Colonic mucosa (tissue), 4 donors: ENCODE results near the gene ALG9. TPM values are rescaled to one million over a fixed set of nuclear protein-coding genes. Genes with fewer than 3 reads are reported as not detected.

Source experiments
- DNase-seq: peaks from one replicate; pipeline ENCODE4 v3.0.0-alpha.2; 2020
- H3K27ac ChIP-seq: fragments of 200-600 bp; one replicate; pipeline ENCODE4 v1.8.0; 2021
- H3K27me3 ChIP-seq: fragments of 200-600 bp; one replicate; pipeline ENCODE4 v1.8.0; 2021
- H3K36me3 ChIP-seq: fragments of 200-600 bp; one replicate; pipeline ENCODE4 v1.8.0; 2021
- H3K4me1 ChIP-seq: fragments of 200-600 bp; one replicate; pipeline ENCODE4 v1.8.0; 2021; ENCODE audit warnings: mild to moderate bottlenecking
- H3K4me3 ChIP-seq: fragments of 200-600 bp; one replicate; pipeline ENCODE4 v1.8.0; 2021
- H3K9ac ChIP-seq, 2 donors: one replicate each; pipeline ENCODE4 v1.7.0; 2013; ENCODE audit warnings: control low read depth in 2 of 2, low read depth in 2 of 2, low read length in 2 of 2
- H3K9me3 ChIP-seq: fragments of 200-600 bp; one replicate; pipeline ENCODE4 v1.8.0; 2021
- intact Hi-C: fragments of 100-400 bp; cut with DNase I; formaldehyde crosslinking; loops from one replicate; pipeline ENCODE4 v1.14.1; 2022
- total RNA-seq, 2 donors: library from RNA; stranded (reverse); fragmentation: NEBNext Ultra II Directional in 1 of 2; extraction: Animal tissue kit (Norgen Biotek cat#: 25700) in 1 of 2; gene quantifications; one replicate each; pipeline ENCODE4 v1.2.1, GENCODE V29; 2021
- TF ChIP-seq, protein P1 (sequence below): fragments of 200-600 bp; IDR thresholded peaks from one replicate; pipeline ENCODE4 v1.8.0; 2022; ENCODE audit warnings: antibody characterized with exemption, mild to moderate bottlenecking
- donor health status: healthy.
- donor health status: DM: no; HTN: no; CAD: no.
- donor health status: DM: no; HTN: no; CAD: no.

ALG9 gene
- total RNA-seq, 2 donors from 2014 or later, result 23.2 to 25.2 TPM

DNA sequence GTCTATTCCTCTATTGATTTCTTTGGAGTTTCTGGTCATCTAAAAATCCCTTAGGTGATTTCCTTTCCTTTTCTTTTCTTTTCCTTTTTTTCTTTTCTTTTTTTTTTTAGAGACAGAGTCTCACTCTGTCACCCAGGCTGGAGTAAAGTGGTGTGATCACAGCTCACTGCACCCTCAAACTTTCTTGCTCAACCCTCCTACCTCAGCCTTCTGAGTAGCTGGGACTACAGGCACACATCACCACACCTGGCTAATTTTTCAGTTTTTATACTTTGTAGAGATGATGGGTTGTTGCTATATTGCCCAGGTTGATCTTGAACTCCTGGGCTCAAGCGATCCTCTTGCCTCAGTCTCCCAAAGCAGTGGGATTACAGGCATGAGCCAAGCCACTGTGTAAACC is 45.4 kb upstream of the ALG9 start:
- Histone ChIP-seq H3K27me3 (no peaks in the 10 kb centered on the region), H3K27ac (no peak overlapping the region)
- intact Hi-C loops, result no loop called here

DNA sequence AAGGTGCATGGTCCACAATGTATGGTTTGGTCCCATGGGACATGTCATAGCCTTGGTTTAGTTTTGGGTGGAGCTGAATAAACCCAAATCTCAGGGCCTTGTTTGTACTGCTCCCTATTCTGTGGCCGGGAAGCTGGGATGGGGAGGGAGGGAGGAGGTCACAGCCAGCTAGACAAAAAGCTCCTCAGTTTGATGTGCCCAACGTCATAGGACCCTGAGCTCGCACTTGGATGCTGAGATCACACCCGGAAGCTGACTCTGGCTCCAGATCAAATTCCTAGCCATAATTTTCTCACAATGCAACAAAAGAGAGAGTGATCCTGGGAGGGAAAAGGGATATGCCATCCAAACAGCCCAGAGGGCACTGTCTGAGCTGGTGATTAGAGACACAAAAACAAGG is 42.6 kb upstream of the ALG9 start:
- peak overlapping the region; percentile 19 for H3K4me3 ChIP-seq
- no peaks in the 10 kb centered on the region for H3K36me3 ChIP-seq
- H3K4me1 ChIP-seq, result peaks cover 3% of the 10 kb centered on the region
- peak overlapping the region; percentile 61 to 68 for H3K9ac ChIP-seq
- intact Hi-C loops, result no loop called here
- peak overlapping the region; percentile 75 for H3K27ac ChIP-seq
- H3K27me3 ChIP-seq, result no peaks in the 10 kb centered on the region
- H3K9me3 ChIP-seq, result no peaks in the 10 kb centered on the region
- DNase-seq, result no peak
- TF ChIP-seq, protein P1, sequence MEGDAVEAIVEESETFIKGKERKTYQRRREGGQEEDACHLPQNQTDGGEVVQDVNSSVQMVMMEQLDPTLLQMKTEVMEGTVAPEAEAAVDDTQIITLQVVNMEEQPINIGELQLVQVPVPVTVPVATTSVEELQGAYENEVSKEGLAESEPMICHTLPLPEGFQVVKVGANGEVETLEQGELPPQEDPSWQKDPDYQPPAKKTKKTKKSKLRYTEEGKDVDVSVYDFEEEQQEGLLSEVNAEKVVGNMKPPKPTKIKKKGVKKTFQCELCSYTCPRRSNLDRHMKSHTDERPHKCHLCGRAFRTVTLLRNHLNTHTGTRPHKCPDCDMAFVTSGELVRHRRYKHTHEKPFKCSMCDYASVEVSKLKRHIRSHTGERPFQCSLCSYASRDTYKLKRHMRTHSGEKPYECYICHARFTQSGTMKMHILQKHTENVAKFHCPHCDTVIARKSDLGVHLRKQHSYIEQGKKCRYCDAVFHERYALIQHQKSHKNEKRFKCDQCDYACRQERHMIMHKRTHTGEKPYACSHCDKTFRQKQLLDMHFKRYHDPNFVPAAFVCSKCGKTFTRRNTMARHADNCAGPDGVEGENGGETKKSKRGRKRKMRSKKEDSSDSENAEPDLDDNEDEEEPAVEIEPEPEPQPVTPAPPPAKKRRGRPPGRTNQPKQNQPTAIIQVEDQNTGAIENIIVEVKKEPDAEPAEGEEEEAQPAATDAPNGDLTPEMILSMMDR, result no peak

More for the DNA sequence above, 45.4 kb upstream of the ALG9 start:
- no peaks in the 10 kb centered on the region for H3K36me3 ChIP-seq
- TF ChIP-seq, protein P1, result no peak
- H3K4me3 ChIP-seq, result no peak overlapping the region
- no peak for DNase-seq
- no peak overlapping the region for H3K9ac ChIP-seq
- H3K9me3 ChIP-seq, result no peaks in the 10 kb centered on the region
- H3K4me1 ChIP-seq, result peaks cover 3% of the 10 kb centered on the region

DNA sequence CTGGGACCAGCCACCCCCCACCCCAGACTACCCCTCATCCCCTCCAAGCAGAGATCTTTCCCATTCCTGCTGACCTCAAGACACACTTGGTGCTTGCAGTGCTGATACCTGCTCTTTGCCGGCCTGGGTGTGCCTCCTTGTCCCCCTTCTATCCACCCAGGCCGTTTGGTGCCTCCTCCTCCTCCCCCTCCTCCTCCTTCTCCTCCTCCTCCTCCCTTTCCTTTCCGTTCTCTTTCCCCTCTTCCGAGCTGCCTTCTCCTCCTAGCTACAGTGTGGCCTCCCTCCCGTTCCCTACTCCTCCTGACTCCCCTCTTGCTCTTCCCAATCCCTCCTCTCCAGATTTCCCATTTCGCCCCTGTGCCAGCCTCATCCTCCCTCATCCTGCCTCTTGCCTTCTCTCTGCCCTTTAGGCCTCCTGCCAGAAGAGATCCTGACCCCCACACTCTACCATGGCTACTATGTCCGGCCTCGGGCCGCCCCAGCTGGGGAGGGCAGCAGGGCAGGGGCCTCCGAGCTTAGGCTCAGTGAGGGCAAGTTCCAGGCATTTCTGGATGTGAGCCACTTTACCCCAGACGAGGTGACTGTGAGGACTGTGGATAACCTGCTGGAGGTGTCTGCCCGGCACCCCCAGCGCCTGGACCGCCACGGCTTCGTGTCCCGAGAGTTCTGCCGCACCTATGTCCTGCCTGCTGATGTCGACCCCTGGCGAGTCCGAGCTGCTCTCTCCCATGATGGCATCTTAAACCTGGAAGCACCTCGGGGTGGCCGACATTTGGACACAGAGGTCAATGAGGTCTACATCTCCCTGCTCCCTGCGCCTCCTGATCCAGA is 41.9 kb upstream of the ALG9 start:
- H3K9me3 ChIP-seq, result no peaks in the 10 kb centered on the region
- H3K9ac ChIP-seq, result peak overlapping the region; percentile 61 to 68
- peak overlapping the region; percentile 19 for H3K4me3 ChIP-seq
- H3K36me3 ChIP-seq, result no peaks in the 10 kb centered on the region
- intact Hi-C loops, result no loop called here
- TF ChIP-seq, protein P1, result no peak
- no peak for DNase-seq
- no peaks in the 10 kb centered on the region for H3K27me3 ChIP-seq
- no peaks in the 10 kb centered on the region for H3K4me1 ChIP-seq
- peak overlapping the region; percentile 75 for H3K27ac ChIP-seq

DNA sequence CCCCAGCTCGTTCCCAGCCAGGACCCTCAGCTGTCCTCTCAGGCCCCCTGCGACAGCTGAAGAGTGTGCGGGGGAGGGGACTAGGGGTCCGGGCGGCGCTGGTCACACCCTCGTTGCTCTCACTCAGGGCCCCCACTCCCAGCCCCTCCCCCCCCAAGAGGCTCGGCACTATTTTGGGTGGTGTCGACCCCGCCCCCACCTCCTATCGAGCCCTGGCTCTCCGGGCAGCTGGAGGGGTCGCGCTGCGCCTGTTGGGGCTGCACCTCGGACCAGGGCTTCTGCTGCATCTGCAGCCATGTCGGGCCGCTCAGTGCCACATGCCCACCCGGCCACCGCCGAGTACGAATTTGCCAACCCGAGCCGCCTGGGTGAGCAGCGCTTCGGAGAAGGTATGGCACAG is 41.2 kb upstream of the ALG9 start, which contains the start of gene HSPB2:
TSS of gene HSPB2 (plus strand) at position 200 of the 400 bp plus-strand sequence. CDS start at position 296, 96 bp downstream.
- Histone ChIP-seq H3K4me3 (peak within 1 kb of the TSS; percentile 19), H3K9ac (peak within 1 kb of the TSS; percentile 61 to 68), H3K27ac (peak within 1 kb of the TSS; percentile 75), H3K36me3 (no peaks in the 10 kb centered on the region), H3K27me3 (no peaks in the 10 kb centered on the region), H3K4me1 (no peaks in the 10 kb centered on the region), H3K9me3 (no peaks in the 10 kb centered on the region)
- intact Hi-C loops, result no loop called here
- no peak for DNase-seq
- TF ChIP-seq, protein P1, result no peak

DNA sequence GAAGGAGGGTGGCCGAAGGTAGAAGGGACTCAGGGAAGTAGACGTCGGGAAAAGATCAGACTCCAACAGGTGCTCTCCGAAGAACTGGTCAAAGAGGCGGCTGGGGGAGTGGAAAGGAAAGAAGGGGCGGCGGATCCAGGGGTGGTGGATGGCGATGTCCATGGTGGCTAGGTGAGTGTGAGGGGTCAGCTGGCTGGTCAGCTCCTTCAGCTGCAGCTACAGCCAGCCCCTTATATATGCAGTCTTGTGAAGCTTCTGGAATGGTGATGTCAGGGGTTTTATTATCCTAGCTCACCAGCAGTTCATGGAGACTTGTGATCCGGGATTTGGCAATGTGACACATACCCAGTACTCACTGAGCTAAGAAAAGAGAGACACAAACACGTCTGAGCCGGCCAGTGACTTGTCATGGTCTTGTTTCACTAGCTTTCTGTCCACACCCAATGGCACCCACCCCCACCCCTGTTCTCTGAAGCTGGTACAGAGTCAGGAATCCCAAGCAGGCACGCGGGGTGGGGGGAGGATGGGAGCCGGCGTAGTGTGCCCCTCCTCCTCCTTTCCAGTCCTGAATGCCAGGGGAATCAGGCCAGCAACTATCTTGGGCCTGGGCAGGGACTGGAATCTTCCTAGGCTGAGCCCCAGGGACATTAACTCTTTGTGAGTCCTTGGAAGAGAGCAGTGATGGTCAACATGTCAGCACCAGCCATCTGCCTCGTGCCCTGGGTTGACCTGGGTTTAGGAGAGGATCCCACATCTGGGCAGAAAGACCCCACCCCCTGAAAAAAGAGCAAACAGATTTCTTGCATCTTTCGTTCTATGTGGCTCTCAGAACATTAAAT is 40.4 kb upstream of the ALG9 start, which contains the start of gene CRYAB:
TSS of gene CRYAB (minus strand) at position 208 of the 839 bp plus-strand sequence. CDS start at position 162, 46 bp downstream.
- peak; percentile 54 for DNase-seq
- peak within 1 kb of the TSS; percentile 52 to 59 for H3K9ac ChIP-seq
- TF ChIP-seq, protein P1, result no peak
- peak within 1 kb of the TSS; percentile 18 for H3K4me3 ChIP-seq
- H3K4me1 ChIP-seq, result no peaks in the 10 kb centered on the region
- H3K9me3 ChIP-seq, result no peaks in the 10 kb centered on the region
- H3K27me3 ChIP-seq, result no peaks in the 10 kb centered on the region
- H3K36me3 ChIP-seq, result no peaks in the 10 kb centered on the region
- H3K27ac ChIP-seq, result peak within 1 kb of the TSS; percentile 75
- intact Hi-C loops, result no loop called here
